ENCODE results near the gene GFRA4. TPM values are rescaled to one million over a fixed set of nuclear protein-coding genes. Genes with fewer than 3 reads are reported as not detected.

The GFRA4 gene
- total and polyA plus RNA-seq, 4 donors = 0.15 TPM; not detected in 3

DNA sequence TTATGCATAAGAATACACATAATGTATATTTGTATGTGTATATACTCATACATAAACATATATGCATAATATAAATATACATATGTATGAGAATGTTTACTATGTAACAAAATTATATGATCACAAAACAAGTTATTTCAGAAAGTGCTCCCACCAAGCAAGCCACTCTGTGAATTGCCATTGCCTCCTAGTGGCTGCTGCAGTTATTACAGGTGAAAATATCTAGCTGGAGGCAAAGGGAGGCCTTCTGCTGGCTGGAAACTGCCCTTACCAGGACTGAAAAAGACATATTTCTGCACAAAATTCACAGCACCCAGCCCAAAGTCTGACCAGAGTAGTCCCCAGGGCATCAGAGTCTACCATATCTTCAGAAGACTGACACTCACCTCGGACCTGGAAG lies 33.0 kb upstream of the GFRA4 start:
- no peak overlapping the region for H3K27ac ChIP-seq (ENCODE audit: low read depth, low read length)
- no peaks in the 10 kb centered on the region for H3K36me3 ChIP-seq (ENCODE audit: control insufficient read depth, insufficient read depth, low read length)
- no peak overlapping the region for H3K4me3 ChIP-seq (ENCODE audit: low read depth, low read length)
- H3K9me3 ChIP-seq (ENCODE audit: control insufficient read depth, insufficient read depth, low read length) = no peaks in the 10 kb centered on the region
- no CpG with 5 or more reads among the region's 1 CpG for WGBS (ENCODE audit: insufficient coverage)
- H3K27me3 ChIP-seq (ENCODE audit: control insufficient read depth, insufficient read depth, low read length) = no peaks in the 10 kb centered on the region
- no peak for DNase-seq (ENCODE audit: low read depth in 4 of 6, low spot score in 6 of 6)
- peaks cover 14% of the 10 kb centered on the region for H3K4me1 ChIP-seq (ENCODE audit: control insufficient read depth, insufficient read depth, low read length)

DNA sequence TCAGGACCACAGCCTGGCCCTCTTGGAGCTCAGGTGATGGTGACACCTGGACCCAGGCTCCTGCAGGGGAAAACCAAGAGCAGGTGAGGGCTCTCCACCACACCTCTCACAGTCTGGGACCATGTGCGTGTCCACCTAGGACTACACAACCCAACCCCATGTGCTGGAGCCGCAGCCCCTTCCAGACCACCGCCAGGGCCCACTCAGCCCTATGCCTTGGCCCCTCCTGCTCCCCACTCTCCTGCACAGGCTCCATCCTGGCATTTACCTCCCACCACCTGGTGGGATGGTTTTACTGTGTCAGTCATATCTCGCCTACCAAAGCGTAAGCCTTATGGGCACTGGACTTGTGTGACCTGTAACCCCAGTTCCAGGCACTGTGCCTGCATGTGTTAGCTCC lies 31.7 kb upstream of the GFRA4 start:
- WGBS (ENCODE audit: insufficient coverage) = 100% methylated on average over 4 of the region's 5 CpGs
- no peak for DNase-seq (ENCODE audit: low read depth in 4 of 6, low spot score in 6 of 6)
- peaks cover 14% of the 10 kb centered on the region for H3K4me1 ChIP-seq (ENCODE audit: control insufficient read depth, insufficient read depth, low read length)
- no peaks in the 10 kb centered on the region for H3K27me3 ChIP-seq (ENCODE audit: control insufficient read depth, insufficient read depth, low read length)
- no peak overlapping the region for H3K27ac ChIP-seq (ENCODE audit: low read depth, low read length)
- H3K9me3 ChIP-seq (ENCODE audit: control insufficient read depth, insufficient read depth, low read length) = no peaks in the 10 kb centered on the region
- H3K36me3 ChIP-seq (ENCODE audit: control insufficient read depth, insufficient read depth, low read length) = no peaks in the 10 kb centered on the region
- H3K4me3 ChIP-seq (ENCODE audit: low read depth, low read length) = no peak overlapping the region

DNA sequence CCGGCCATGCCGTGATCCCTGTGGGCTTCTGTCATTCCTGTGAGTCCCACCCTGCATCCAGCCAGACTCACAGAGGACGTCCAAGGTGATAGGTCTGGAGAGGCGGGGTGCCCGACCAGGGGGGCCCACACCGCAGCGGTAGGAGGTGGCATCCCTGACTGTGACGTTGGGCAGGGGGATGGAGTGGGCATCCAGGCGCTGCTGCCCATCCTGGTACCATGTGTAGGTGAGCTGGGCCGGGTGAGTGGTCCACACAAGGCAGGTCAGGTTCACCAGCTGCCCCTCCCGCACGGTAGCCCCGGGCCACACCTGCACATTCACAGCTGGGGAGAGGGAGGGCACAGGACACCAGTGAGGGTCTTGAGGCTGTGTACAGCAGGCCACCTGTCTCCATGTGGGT lies 30.2 kb upstream of the GFRA4 start:
- no peaks in the 10 kb centered on the region for H3K27me3 ChIP-seq (ENCODE audit: control insufficient read depth, insufficient read depth, low read length)
- H3K36me3 ChIP-seq (ENCODE audit: control insufficient read depth, insufficient read depth, low read length) = no peaks in the 10 kb centered on the region
- H3K27ac ChIP-seq (ENCODE audit: low read depth, low read length) = no peak overlapping the region
- 89% methylated on average over 12 of the region's 13 CpGs for WGBS (ENCODE audit: insufficient coverage)
- H3K4me3 ChIP-seq (ENCODE audit: low read depth, low read length) = no peak overlapping the region
- peaks cover 9% of the 10 kb centered on the region for H3K4me1 ChIP-seq (ENCODE audit: control insufficient read depth, insufficient read depth, low read length)
- no peaks in the 10 kb centered on the region for H3K9me3 ChIP-seq (ENCODE audit: control insufficient read depth, insufficient read depth, low read length)
- DNase-seq (ENCODE audit: low read depth in 4 of 6, low spot score in 6 of 6) = no peak

DNA sequence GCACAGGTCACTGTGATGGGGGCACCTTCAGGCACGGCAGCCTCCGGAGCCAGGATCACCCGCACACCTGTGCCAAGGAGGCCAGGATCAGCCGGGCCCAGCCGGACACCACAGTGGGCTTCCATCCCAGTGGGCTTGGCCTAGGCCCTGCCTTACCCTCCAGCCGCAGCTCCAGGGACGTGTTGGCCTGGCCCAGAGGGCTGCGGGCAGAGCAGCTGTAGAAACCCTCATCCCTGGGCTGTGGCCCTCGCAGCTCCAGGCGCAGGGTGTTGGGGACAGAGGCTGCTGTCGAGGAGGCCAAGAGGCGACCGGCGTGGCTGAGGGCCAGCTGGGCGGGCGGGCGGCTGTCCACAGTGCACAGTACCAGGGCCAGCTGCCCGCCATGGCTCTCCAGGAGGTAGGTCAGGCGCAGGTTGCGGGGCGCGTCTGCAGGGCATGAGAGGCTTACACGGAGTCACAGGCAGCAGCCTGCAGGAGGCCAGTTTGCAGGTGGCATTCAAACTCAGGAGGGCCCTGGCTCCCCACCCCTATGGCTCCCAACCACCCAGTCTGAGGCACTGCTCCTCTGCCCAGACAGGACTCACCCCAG lies 29.6 kb upstream of the GFRA4 start:
- H3K27me3 ChIP-seq (ENCODE audit: control insufficient read depth, insufficient read depth, low read length) = no peaks in the 10 kb centered on the region
- no peak overlapping the region for H3K4me3 ChIP-seq (ENCODE audit: low read depth, low read length)
- H3K36me3 ChIP-seq (ENCODE audit: control insufficient read depth, insufficient read depth, low read length) = no peaks in the 10 kb centered on the region
- 89% methylated on average over 23 of the region's 23 CpGs for WGBS (ENCODE audit: insufficient coverage)
- no peak overlapping the region for H3K27ac ChIP-seq (ENCODE audit: low read depth, low read length)
- H3K9me3 ChIP-seq (ENCODE audit: control insufficient read depth, insufficient read depth, low read length) = no peaks in the 10 kb centered on the region
- H3K4me1 ChIP-seq (ENCODE audit: control insufficient read depth, insufficient read depth, low read length) = peaks cover 4% of the 10 kb centered on the region
- no peak for DNase-seq (ENCODE audit: low read depth in 4 of 6, low spot score in 6 of 6)

DNA sequence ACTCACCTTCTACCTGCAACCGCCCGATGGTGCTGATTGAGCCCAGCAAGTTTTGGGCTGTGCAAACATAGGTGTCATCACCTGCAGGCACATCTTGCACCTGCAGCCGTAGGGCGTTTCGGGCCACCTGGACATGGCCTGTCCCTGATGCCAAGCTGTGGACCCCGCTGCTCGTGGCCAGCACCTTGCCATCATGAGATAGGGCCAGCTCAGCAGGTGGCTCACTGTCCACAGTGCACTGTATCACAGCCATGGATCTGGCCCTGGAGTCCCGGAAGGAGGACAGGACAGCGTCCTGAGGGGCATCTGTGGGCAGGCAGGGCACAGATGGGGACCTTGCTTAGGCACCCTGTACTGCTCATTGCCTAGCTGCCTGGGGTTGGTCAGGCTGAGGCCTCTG lies 28.7 kb upstream of the GFRA4 start:
- no peaks in the 10 kb centered on the region for H3K36me3 ChIP-seq (ENCODE audit: control insufficient read depth, insufficient read depth, low read length)
- peaks cover 6% of the 10 kb centered on the region for H3K4me1 ChIP-seq (ENCODE audit: control insufficient read depth, insufficient read depth, low read length)
- 96% methylated on average over 9 of the region's 9 CpGs for WGBS (ENCODE audit: insufficient coverage)
- H3K27me3 ChIP-seq (ENCODE audit: control insufficient read depth, insufficient read depth, low read length) = no peaks in the 10 kb centered on the region
- no peak overlapping the region for H3K27ac ChIP-seq (ENCODE audit: low read depth, low read length)
- H3K4me3 ChIP-seq (ENCODE audit: low read depth, low read length) = no peak overlapping the region
- no peaks in the 10 kb centered on the region for H3K9me3 ChIP-seq (ENCODE audit: control insufficient read depth, insufficient read depth, low read length)
- DNase-seq (ENCODE audit: low read depth in 4 of 6, low spot score in 6 of 6) = no peak

DNA sequence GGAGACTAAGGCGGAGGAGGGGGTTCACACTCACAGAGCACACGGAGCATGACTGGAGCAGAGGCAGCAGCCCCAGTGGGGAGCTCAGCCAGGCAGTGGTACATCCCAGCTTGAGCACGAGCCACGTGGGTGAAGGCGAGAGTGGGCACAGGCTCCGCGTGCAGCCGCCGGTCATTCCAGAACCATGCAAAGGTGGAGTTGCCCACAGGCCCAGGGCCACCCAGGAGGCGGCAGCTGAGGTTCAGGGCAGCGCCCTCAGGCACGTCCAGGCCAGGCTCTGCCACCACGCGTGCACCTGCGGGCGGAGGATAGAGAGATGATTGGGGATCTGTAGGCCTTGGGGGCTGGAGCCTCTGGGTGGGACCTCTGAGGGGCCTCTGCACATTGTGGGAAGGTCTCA lies 28.1 kb upstream of the GFRA4 start:
- no peak overlapping the region for H3K4me3 ChIP-seq (ENCODE audit: low read depth, low read length)
- DNase-seq (ENCODE audit: low read depth in 4 of 6, low spot score in 6 of 6) = no peak
- H3K36me3 ChIP-seq (ENCODE audit: control insufficient read depth, insufficient read depth, low read length) = no peaks in the 10 kb centered on the region
- peaks cover 11% of the 10 kb centered on the region for H3K4me1 ChIP-seq (ENCODE audit: control insufficient read depth, insufficient read depth, low read length)
- 89% methylated on average over 16 of the region's 16 CpGs for WGBS (ENCODE audit: insufficient coverage)
- no peak overlapping the region for H3K27ac ChIP-seq (ENCODE audit: low read depth, low read length)
- no peaks in the 10 kb centered on the region for H3K9me3 ChIP-seq (ENCODE audit: control insufficient read depth, insufficient read depth, low read length)
- no peaks in the 10 kb centered on the region for H3K27me3 ChIP-seq (ENCODE audit: control insufficient read depth, insufficient read depth, low read length)

GRCh38 chr20:3690413-3690812 lies 27.2 kb upstream of the GFRA4 start:
- no peak for DNase-seq (ENCODE audit: low read depth in 4 of 6, low spot score in 6 of 6)
- Histone ChIP-seq H3K27me3 (ENCODE audit: control insufficient read depth, insufficient read depth, low read length) (no peaks in the 10 kb centered on the region), H3K9me3 (ENCODE audit: control insufficient read depth, insufficient read depth, low read length) (no peaks in the 10 kb centered on the region), H3K4me3 (ENCODE audit: low read depth, low read length) (no peak overlapping the region), H3K27ac (ENCODE audit: low read depth, low read length) (no peak overlapping the region), H3K36me3 (ENCODE audit: control insufficient read depth, insufficient read depth, low read length) (no peaks in the 10 kb centered on the region), H3K4me1 (ENCODE audit: control insufficient read depth, insufficient read depth, low read length) (peaks cover 12% of the 10 kb centered on the region)
- WGBS (ENCODE audit: insufficient coverage) = 93% methylated on average over 2 of the region's 3 CpGs

DNA sequence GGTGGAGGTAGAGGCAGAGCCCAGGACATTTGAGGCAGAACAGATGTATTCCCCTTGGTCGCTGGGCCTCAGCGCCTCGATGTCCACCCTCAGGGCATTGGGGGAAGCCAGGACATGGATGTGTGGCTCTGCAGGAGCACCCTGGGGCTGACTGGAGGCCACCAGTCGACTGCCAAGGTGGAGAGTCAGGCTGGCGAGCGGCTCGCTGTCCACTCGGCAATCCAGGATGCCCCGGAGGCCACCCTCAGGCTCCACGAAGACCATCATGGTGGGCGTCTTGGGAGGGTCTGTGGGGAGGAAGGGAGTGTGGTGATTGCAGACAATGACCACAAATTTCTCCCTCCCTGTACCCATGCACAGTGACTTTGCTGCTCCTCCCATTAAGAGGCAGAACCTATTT lies 26.8 kb upstream of the GFRA4 start:
- peaks cover under 1% of the 10 kb centered on the region for H3K27me3 ChIP-seq (ENCODE audit: control insufficient read depth, insufficient read depth, low read length)
- H3K27ac ChIP-seq (ENCODE audit: low read depth, low read length) = no peak overlapping the region
- H3K9me3 ChIP-seq (ENCODE audit: control insufficient read depth, insufficient read depth, low read length) = no peaks in the 10 kb centered on the region
- no peak for DNase-seq (ENCODE audit: low read depth in 4 of 6, low spot score in 6 of 6)
- WGBS (ENCODE audit: insufficient coverage) = 91% methylated on average over 8 of the region's 11 CpGs
- H3K36me3 ChIP-seq (ENCODE audit: control insufficient read depth, insufficient read depth, low read length) = no peaks in the 10 kb centered on the region
- peaks cover 12% of the 10 kb centered on the region for H3K4me1 ChIP-seq (ENCODE audit: control insufficient read depth, insufficient read depth, low read length)
- no peak overlapping the region for H3K4me3 ChIP-seq (ENCODE audit: low read depth, low read length)

- Histone ChIP-seq H3K4me1 (ENCODE audit: control insufficient read depth, insufficient read depth, low read length) (peaks cover 12% of the 10 kb centered on the region), H3K36me3 (ENCODE audit: control insufficient read depth, insufficient read depth, low read length) (no peaks in the 10 kb centered on the region), H3K4me3 (ENCODE audit: low read depth, low read length) (no peak overlapping the region), H3K27me3 (ENCODE audit: control insufficient read depth, insufficient read depth, low read length) (peaks cover 5% of the 10 kb centered on the region), H3K27ac (ENCODE audit: low read depth, low read length) (peak overlapping the region; percentile 75), H3K9me3 (ENCODE audit: control insufficient read depth, insufficient read depth, low read length) (no peaks in the 10 kb centered on the region)
- WGBS (ENCODE audit: insufficient coverage) = 80% methylated on average over 1 of the region's 2 CpGs
- DNase-seq (ENCODE audit: low read depth in 4 of 6, low spot score in 6 of 6) = peak in 1 of 6 donors; percentile 48
Measured at GRCh38 chr20:3687655-3688054, 24.5 kb upstream of the GFRA4 start.

- H3K27ac ChIP-seq (ENCODE audit: low read depth, low read length) = peak overlapping the region; percentile 75
- H3K27me3 ChIP-seq (ENCODE audit: control insufficient read depth, insufficient read depth, low read length) = peaks cover 11% of the 10 kb centered on the region
- 30% methylated on average over 6 of the region's 9 CpGs for WGBS (ENCODE audit: insufficient coverage)
- DNase-seq (ENCODE audit: low read depth in 4 of 6, low spot score in 6 of 6) = peak in 3 of 6 donors; percentile 28 to 87 (median 39)
- no peaks in the 10 kb centered on the region for H3K9me3 ChIP-seq (ENCODE audit: control insufficient read depth, insufficient read depth, low read length)
- H3K4me3 ChIP-seq (ENCODE audit: low read depth, low read length) = no peak overlapping the region
- no peaks in the 10 kb centered on the region for H3K36me3 ChIP-seq (ENCODE audit: control insufficient read depth, insufficient read depth, low read length)
- H3K4me1 ChIP-seq (ENCODE audit: control insufficient read depth, insufficient read depth, low read length) = peaks cover 18% of the 10 kb centered on the region
Measured at GRCh38 chr20:3686867-3687321, 23.7 kb upstream of the GFRA4 start.

All from spinal cord (tissue), 10 donors.